HG03432 (cell line): ENCODE results near the gene THSD8.
"Not testable (repeated sequence)": the region's sequence is repeated elsewhere in the genome, so short reads cannot be mapped to it uniquely, and the experiment has no call there.

Experiments
- ATAC-seq: cut with Tn5 transposase; IDR thresholded peaks from one replicate; pipeline ENCODE4 v1.9.1; 2021; ENCODE audit warnings: mild to moderate bottlenecking, moderate library complexity; ENCODE audit not compliant: unreplicated experiment

THSD8 gene

DNA sequence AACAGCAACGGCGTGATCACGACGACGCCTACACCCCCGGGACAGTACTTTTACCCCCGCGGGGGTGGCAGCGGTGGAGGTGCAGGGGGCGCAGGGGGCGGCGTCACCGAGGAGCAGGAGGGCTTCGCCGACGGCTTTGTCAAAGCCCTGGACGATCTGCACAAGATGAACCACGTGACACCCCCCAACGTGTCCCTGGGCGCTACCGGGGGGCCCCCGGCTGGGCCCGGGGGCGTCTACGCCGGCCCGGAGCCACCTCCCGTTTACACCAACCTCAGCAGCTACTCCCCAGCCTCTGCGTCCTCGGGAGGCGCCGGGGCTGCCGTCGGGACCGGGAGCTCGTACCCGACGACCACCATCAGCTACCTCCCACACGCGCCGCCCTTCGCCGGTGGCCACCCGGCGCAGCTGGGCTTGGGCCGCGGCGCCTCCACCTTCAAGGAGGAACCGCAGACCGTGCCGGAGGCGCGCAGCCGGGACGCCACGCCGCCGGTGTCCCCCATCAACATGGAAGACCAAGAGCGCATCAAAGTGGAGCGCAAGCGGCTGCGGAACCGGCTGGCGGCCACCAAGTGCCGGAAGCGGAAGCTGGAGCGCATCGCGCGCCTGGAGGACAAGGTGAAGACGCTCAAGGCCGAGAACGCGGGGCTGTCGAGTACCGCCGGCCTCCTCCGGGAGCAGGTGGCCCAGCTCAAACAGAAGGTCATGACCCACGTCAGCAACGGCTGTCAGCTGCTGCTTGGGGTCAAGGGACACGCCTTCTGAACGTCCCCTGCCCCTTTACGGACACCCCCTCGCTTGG, 9.6 kb upstream of the THSD8 start:
- ATAC-seq = no peak

DNA sequence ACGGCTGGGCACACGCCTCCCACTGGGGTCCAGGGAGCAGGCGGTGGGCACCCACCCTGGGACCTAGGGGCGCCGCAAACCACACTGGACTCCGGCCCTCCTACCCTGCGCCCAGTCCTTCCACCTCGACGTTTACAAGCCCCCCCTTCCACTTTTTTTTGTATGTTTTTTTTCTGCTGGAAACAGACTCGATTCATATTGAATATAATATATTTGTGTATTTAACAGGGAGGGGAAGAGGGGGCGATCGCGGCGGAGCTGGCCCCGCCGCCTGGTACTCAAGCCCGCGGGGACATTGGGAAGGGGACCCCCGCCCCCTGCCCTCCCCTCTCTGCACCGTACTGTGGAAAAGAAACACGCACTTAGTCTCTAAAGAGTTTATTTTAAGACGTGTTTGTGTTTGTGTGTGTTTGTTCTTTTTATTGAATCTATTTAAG, 9.0 kb upstream of the THSD8 start:
- no peak for ATAC-seq

DNA sequence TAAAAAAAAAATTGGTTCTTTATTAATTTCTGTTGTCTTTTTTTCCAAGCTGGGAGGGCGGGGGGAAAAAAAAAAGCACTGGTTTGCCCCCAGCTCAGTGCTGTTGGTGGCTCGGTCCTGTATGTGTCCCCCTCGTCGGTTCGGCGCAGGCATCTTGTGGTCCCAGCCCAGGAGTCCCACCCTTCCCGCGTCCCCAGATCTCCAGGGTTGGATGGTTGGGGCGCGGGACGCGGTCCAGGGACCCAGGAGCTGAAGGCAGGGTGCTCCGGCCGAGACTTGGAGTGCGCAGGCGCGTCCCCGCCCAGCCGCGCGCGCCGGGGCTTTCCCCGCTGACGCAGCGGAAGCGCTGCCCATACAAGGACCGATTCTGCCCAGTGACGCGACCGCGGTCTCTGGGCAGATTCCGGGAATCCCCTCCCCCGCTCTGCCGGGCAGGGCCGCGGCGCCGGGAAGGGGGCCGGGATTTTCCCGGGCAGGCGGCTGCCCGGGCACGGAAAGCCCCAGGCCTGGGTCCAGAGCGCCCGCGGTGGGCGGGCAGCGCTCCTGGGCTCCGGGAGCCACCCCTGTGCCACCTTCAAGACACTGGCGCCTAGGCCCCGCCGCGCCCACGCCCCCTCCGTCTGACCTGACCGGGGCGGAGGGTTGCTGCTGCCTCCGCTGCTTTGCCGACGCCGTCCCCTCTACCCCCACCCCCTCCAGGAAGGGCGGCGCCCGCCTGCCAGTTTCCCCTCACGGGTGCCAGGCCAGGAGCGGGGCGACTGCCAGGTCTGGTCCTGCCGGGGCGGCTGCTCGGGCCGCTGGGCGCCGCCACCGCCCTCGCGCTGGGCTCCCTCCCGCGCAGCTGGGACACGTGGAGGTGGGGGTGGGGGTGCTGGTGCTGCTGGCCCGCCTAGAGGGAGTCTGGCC, 8.3 kb upstream of the THSD8 start:
- peak; percentile 33 for ATAC-seq

DNA sequence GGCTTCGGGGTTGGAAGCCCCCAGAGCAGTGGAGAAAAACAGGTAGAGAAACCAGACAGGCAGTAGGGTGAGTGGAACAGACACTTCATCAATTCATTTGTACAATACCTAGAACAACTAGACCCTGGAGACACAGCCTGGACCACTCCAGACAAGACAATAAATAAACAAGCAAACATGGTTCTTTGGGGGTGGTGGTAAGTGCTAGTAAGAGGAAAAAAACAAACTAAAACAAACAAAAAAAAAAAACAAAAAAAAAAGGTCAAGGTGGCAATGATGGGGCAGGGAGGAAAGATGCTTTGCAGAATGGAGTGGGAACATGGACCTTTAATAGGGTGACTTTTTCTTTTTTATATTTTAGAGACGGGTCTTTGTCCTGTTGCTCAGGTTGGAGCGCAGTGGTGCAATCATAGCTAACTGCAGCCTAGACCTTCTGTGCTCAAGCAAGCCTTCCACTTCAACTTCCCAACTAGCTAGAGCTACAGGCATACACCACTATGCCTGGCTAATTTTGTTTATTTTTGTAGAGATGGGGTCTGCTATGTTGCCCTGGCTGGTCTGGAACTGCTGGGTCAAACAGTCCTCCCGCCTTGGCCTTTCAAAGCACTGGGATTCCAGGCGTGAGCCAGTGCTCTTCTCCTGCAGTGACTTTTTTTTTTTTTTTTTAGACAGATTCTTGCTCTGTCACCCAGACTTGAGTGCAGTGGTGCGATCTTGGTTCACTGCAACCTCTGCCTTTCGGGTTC, 7.5 kb upstream of the THSD8 start:
- ATAC-seq = no peak

DNA sequence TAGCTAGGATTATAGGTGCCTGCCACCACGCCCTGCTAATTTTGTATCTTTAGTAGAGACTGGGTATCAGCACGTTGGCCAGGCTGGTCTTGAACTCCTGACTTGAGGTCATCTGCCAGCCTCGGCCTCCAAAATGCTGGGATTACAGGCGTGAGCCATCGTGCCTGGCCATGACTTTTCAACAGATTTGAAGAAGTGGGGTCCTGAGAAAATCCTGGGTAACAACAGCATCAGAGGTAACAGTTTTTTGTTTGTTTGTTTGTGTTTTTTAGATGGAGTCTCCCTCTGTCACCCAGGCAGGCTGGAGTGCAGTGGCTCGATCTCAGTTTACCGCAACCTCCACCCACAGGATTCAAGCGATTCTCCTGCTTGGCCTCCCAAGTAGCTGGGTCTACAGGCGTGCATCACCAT, 6.9 kb upstream of the THSD8 start:
- no peak for ATAC-seq

DNA sequence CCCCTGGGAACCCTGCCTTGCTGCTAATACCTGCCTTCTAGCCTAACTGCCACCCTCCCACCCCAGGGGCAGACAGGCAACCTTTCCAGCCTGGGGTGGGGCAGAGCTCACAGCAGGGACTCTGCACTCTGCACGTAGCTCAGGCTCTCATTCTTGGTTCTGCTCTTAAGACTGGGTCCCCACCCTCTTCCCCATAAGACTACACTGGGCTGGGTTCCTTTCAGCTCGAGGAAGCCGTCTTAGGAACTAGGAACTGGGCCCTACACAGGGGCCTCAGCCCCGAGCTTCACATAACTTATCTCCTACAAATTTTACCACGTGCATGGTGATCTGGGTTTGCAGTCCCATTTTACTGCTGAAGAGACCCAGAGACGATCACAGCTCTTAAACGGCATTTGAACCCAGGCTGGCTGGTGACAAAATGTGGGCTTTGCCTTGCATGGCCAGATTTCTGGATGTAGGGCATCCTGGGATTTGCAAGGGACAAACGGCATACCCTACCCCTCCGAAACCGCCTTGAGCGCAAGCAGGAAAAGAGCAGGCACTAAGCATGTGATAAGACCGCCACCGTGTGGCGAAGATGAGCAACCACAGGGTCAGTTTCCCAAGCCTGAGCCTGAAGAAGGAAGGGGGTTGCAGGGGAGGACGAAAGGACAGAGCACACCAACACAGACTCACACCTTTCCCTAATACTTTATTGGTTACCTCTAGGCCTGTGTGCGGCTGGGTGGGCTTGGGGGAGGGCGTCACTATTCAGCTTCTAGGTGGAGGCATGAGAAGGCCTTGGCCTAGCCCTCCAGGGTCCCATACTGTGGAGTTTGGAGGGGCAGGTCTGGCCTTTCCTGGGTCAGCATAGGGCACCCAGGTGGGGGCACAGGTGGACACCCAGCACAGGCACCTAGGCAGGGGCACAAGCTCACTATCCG, 5.5 kb upstream of the THSD8 start:
- no peak for ATAC-seq

DNA sequence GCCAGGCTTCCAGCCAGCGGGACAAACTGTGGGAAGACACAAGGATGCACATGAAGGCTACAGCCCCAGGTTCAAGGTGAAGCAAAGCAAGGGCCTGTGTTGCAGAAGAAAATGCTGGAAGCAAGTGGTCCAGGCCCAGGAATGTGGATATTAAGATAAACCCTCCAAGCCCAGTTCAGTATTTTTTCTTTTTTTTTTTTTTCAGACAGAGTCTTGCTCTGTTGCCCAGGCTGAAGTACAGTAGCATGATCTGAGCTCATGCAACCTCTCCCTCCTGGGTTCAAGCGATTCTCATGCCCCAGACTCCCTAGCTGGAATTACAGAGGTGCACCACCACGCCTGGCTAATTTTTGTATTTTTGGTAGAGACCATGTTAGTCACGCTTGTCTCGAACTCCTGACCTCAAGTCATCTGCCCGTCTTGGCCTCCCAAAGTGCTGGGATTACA, 4.7 kb upstream of the THSD8 start:
- ATAC-seq = no peak

DNA sequence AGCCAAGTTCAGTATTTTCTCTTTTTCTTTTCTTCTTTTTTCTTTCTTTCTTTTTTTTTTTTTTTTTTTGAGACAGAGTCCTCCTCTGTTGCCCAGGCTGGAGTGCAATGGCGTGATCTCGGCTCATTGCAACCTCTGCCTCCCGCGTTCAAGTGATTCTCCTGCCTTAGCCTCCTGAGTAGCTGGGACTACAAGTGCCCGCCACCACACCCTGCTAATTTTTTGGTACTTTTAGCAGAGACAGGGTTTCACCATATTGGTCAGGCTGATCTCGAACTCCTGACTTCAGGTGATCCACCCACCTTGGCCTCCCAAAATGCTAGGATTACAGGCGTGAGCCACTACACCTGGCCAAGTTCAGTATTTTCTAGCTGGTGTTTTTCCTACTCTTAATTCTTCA, 4.3 kb upstream of the THSD8 start:
- ATAC-seq = not testable (repeated sequence)

DNA sequence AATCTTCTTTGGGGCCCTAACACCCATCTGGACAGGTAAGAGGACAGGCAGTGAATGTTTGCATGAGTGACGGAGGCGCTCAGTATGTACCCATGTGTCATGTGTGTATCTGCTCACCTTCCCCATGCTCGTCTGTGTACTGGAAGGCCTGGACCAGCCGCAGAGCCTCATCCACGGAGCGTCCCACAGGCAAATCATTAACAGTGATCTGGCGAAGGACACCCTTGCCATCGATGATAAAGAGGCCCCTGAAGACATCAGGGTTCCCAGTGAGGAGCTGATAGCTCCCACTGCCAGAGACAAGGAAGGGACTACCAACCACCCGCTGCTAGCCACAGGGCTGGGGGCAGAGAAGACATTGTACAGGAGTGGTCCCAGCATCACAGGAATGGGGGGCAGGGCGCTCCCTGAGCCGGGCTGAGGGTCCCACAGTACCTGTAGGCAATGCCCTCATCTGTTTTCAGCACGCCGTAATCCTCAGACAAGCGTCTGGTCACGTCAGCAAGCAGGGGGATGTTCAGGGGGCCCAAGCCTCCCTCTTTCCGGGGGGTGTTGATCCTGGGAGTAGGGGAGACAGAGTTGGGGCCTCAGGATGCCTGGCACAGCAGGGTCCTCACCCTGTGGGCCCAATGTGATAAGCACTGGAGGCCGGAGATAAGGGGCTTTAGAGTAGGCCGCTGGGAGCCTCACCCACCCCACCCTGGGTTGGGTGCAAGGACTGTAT, 2.0 kb upstream of the THSD8 start:
- no peak for ATAC-seq

DNA sequence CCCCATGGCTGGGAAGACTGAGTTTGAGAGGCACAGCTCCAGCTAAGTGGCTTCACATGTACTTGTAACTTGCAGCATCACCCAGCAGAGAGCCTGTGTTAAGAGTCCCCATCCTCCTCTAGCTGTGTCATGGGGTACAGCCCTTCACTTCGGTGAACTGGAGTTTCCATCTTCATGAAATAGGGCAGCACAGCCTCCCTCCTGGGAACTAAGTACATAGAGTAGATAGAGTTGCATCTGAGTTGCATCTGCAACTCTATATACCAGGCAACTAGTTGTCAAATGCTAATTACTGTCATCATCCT, 1.5 kb upstream of the THSD8 start:
- no peak for ATAC-seq

DNA sequence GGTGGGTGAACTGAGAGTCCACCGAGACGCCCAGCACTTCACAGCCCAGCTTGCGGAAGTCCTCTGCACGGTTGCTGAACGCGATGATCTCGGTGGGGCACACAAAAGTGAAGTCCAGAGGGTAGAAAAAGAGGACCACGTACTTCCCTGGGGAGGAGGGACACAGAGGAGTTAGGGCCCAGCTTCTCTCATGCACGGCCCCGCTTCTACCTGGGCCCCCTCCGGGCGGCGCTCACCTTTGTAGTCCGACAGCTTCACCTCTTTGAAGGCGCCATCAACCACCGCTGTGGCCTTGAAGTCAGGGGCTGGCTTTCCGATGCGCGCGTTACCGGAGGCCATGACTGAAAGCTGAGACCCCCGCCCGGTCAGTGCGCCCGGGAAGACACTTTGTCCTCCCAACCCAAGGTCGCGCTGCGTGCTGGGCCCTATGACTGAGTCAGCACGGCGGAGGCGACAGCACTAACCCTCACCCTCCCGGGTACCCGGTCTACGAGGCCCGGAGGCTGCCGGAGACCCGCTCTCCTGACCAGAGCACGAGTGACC, 875 bp upstream of the THSD8 start:
- no peak for ATAC-seq

DNA sequence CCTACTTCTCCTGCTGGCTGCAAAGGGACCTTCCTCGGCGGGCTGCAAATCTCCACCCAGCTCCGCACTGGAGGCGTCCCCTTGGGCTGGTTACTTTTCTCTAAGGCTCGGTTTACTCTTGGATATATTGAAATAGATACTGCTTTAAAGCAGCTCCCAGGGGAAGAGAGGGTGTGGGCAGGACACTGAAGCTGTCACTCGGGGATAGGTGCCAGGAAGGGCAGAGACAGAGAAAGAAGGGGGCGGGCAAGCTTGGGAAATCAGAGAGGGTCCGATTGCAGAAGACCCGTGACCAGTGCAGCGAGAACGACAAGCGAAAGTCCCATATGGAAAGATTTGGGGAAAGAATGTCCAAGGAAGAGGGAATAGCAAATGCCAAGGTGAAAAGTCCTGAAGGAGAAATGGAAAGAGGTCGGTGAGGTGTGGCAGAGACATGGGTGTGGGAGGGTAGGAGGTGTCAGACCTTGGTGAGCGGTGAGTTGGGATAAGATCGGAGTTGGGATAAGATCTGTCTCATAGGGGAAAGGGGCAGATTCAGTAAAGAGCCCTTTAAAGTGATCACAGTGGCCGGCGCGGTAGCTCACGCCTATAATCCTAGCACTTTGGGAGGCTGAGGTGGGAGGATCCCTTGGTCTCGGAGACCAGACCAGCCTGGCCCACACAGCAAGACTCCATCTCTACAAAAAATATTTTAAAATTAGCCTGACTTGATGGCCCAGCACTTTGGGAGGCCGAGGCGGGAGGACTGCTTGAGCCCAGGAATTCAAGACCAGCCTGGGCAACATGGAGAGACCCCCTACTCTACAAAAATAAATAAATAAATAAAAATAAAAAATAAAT, 618 bp downstream of the THSD8 start:
- no peak for ATAC-seq

DNA sequence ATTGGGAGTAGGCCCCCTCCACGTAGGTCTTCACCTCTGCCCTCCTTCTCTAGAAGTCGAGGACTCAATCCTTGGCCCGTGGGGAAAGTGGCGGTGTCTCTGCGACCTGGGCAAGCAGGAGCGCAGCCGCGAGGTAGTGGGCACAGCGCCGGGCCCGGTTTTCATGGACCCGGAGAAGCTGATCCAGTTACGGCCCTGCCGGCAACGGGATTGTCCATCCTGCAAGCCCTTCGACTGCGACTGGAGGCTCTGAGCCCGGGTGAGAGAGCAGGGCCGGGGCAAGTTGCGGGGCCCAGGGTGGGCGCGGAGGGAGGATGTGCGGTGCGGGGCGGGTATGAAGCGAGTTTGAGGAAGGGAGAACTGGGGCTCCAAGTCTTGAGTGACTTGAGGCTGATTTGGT, 2.2 kb downstream of the THSD8 start:
- no peak for ATAC-seq

DNA sequence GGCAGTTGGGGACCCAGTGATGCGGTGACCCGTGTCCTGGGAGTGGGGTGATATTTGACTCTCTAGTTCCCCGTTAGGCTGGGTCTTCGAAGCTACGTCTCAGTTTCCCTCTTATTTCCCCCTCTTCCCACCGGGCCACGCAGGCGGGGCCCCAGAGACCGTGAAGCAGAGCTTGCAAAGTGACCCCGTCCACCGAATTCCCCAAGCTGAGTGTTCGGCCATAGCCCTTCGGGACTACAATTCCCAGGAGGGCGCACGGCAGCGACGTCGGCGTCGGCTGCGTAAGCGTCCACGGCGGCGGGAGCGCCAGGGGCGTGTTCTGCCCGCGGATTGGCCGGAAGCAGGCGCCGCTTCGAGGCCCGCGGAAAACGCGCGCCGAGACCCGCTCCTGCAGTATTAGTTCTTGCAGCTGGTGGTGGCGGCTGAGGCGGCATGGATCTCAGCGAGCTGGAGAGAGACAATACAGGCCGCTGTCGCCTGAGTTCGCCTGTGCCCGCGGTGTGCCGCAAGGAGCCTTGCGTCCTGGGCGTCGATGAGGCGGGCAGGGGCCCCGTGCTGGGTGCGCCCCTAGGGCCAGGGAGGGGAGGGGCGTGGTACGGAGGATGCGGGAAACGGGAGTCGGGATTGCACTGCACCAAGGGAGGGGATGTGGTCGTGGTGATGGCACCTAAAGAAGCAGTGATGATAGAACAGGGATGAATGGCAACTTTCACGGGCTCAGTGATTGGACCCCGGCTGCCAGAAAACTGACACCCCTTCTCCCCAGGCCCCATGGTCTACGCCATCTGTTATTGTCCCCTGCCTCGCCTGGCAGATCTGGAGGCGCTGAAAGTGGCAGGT, 4.6 kb downstream of the THSD8 start, which contains the start of gene RNASEH2A:
TSS of gene RNASEH2A (plus strand) at position 343 of the 840 bp plus-strand sequence. CDS start at position 433, 90 bp downstream.
- ATAC-seq = peak; percentile 83

DNA sequence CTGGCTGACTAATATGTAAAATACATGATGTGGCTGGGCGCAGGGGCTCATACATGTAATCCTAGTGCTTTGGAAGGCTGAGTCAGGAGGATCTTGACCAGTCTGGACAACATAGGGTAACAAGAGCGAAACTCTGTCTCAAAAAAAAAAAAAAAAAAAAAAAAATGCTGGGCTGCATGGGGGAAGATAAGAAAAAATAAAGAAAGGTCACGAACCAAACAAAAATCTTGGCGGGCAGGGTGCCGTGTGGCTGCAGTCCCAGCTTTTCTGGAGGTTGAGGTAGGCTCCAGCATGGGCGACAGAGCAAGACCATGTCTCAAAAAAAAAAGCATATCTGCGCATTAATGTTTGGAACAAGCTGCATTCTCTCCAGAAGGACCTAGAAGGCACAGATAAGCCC, 13.2 kb downstream of the THSD8 start:
- no peak for ATAC-seq

DNA sequence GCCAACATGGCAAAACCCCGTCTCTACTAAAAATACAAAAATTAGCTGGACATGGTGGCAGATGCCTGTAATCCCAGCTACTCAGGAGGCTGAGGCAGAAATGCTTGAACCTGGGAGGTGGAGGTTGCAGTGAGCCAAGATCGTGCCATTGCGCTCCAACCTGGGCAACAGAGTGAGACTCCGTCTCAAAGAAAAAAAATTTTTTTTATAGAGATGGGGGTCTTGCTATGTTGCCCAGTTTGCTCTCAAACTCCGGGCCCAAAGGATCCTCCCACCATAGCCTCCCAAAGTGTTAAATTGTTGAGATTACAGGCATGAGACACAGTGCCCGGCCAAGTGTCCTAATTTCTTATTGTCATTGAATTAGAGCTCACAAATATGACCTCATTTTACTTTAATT, 15.3 kb downstream of the THSD8 start:
- ATAC-seq = not testable (repeated sequence)

DNA sequence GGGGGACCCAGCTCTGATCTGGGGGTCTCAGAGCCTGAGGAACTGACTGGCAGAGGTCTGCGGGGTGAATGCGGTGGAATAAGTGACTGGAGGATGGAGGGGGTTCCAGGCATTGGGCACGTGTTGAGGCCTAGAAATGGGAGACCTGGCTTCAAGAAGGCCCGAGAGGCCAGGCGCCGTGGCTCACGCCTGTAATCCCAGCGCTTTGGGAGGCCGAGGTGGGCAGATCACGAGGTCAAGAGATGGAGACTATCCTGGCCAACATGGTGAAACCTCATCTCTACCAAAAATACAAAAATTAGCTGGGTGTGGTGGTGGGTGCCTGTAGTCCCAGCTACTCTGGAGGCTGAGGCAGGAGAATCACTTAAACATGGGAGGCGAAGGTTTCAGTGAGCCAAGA, 15.9 kb downstream of the THSD8 start:
- ATAC-seq = not testable (repeated sequence)
